Ishikawa (cell line): ENCODE data around the gene TOP1.

Source experiments
- CEBPB ChIP-seq: IDR thresholded peaks from 2 replicates; pipeline ENCODE4 v1.6.1; 2012
- CREB1 ChIP-seq: IDR thresholded peaks from 2 replicates; pipeline ENCODE4 v1.6.1; 2012; ENCODE audit warnings: low read depth
- EGR1 ChIP-seq: IDR thresholded peaks from 2 replicates; pipeline ENCODE4 v1.6.1; 2012
- EP300 ChIP-seq: IDR thresholded peaks from 2 replicates; pipeline ENCODE4 v1.6.1; 2012; ENCODE audit warnings: borderline replicate concordance
- FOXM1 ChIP-seq: IDR thresholded peaks from 2 replicates; pipeline ENCODE4 v1.6.1; 2012; ENCODE audit warnings: low read depth, borderline replicate concordance
- NFIC ChIP-seq: IDR thresholded peaks from 2 replicates; pipeline ENCODE4 v1.6.1; 2012
- RAD21 ChIP-seq: IDR thresholded peaks from 2 replicates; pipeline ENCODE4 v1.6.1; 2012; ENCODE audit warnings: low read depth
- REST ChIP-seq: IDR thresholded peaks from 2 replicates; pipeline ENCODE4 v1.6.1; 2012; ENCODE audit warnings: low read depth, mild to moderate bottlenecking
- TAF1 ChIP-seq: IDR thresholded peaks from 2 replicates; pipeline ENCODE4 v1.6.1; 2012; ENCODE audit warnings: low read depth, mild to moderate bottlenecking
- TCF12 ChIP-seq: IDR thresholded peaks from 2 replicates; pipeline ENCODE4 v1.6.1; 2012; ENCODE audit warnings: low read depth
- TEAD4 ChIP-seq: IDR thresholded peaks from 2 replicates; pipeline ENCODE4 v1.6.1; 2012
- YY1 ChIP-seq: IDR thresholded peaks from 2 replicates; pipeline ENCODE4 v1.6.1; 2012; ENCODE audit warnings: low read depth
- ZBTB7A ChIP-seq: IDR thresholded peaks from 2 replicates; pipeline ENCODE4 v1.6.1; 2012; ENCODE audit warnings: low read depth
- TF ChIP-seq, protein P1 (sequence below): IDR thresholded peaks from 2 replicates; pipeline ENCODE4 v1.6.1; 2012
- TF ChIP-seq, protein P2 (sequence below): IDR thresholded peaks from 2 replicates; pipeline ENCODE4 v1.6.1; 2012

TOP1 gene

GRCh38 chr20:41054070-41054846 lies 25.6 kb downstream of the TOP1 start:
- TF ChIP-seq, protein P1, sequence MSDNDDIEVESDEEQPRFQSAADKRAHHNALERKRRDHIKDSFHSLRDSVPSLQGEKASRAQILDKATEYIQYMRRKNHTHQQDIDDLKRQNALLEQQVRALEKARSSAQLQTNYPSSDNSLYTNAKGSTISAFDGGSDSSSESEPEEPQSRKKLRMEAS: no peak
- no peak for TF ChIP-seq REST

- TF ChIP-seq CEBPB (no peak), YY1 (no peak), NFIC (no peak), TCF12 (no peak), REST (no peak), EP300 (no peak), RAD21 (no peak), CREB1 (no peak), ZBTB7A (no peak)
These were observed 26.2 kb downstream of the TOP1 start for GRCh38 chr20:41054847-41055230.

- TF ChIP-seq ZBTB7A (no peak), CREB1 (no peak), RAD21 (no peak), TEAD4 (no peak), CEBPB (no peak), NFIC (no peak), TAF1 (no peak), REST (no peak), EP300 (no peak), YY1 (no peak), FOXM1 (no peak), TCF12 (no peak), EGR1 (no peak)
- TF ChIP-seq, protein P1: no peak
- TF ChIP-seq, protein P2, sequence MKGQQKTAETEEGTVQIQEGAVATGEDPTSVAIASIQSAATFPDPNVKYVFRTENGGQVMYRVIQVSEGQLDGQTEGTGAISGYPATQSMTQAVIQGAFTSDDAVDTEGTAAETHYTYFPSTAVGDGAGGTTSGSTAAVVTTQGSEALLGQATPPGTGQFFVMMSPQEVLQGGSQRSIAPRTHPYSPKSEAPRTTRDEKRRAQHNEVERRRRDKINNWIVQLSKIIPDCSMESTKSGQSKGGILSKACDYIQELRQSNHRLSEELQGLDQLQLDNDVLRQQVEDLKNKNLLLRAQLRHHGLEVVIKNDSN: no peak
These were observed 27.1 kb downstream of the TOP1 start for GRCh38 chr20:41055679-41056078.

DNA sequence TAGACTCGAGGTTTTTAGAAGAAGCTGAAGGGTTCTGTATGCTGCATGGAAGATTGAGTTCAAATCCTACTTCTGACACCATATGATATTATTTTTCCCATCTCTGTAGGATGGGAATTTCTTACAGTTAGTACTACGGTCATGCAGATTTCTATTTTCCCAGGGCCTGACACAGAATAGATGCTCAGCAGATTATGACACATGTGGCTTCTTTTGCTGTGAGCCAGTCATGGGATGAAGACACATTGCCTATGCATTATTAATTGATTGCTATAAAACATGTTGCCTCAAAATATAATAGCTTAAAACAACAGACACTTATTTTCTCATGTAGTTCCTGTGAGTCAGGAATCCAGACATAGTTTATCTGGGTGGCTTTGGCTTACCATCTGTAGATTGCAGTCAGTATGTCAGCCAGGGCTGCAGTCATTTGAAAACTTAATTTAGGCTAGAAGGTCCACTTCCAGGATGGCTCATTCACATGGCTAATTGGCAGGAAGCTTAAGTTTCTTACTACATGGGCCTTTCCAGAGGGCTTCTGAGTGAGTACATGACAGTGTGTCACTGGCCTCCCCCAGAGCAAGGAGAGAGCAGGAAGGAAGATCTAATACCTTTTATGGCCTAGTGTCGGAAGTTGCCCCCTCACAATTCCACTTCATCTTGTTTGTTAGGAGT lies 29.5 kb downstream of the TOP1 start:
- TF ChIP-seq REST (no peak), ZBTB7A (no peak), TEAD4 (no peak), TCF12 (no peak), CREB1 (no peak), NFIC (no peak), CEBPB (no peak), RAD21 (no peak), YY1 (no peak)
- TF ChIP-seq, protein P2: no peak
- TF ChIP-seq, protein P1: no peak
